HEK293 (cell line): Measurements from ENCODE around the gene NECTIN2.

Experiments used
- CTCF ChIA-PET: fragments of 350-600 bp; formaldehyde crosslinking; extraction: SDS; loops from one replicate; lab custom pipeline; 2021; ENCODE audit warnings: antibody characterized with exemption; lab: Yijun Ruan, JAX
- POLR2A ChIA-PET: fragments of 300-600 bp; formaldehyde crosslinking; extraction: SDS; loops from one replicate; lab custom pipeline; 2020; ENCODE audit warnings: antibody characterized with exemption, inconsistent platforms; lab: Yijun Ruan, JAX
- H3K27ac ChIP-seq: fragments of 200-500 bp; sonication (Bioruptor generic); 2 replicates; pipeline ENCODE4 v1.5.1; 2014; ENCODE audit warnings: low read depth, low read length, control low read depth, inconsistent platforms; ENCODE audit errors: extremely low read depth
- H3K36me3 ChIP-seq, 2 experiments: fragments of 200-500 bp in 1 of 2; sonication (Bioruptor generic) in 1 of 2; 1 replicate in 1 of 2; 2 replicates in 1 of 2; pipeline ENCODE4 v1.5.1; 2014 to 2017; ENCODE audit warnings: inconsistent platforms in 2 of 2, low read length in 2 of 2; ENCODE audit not compliant: control insufficient read depth in 2 of 2, insufficient read depth in 1 of 2
- H3K4me1 ChIP-seq: fragments of 200-500 bp; sonication (Bioruptor generic); 2 replicates; pipeline ENCODE4 v1.5.1; 2014; ENCODE audit warnings: mild to moderate bottlenecking, low read length, inconsistent platforms; ENCODE audit not compliant: control insufficient read depth, insufficient read depth
- H3K4me3 ChIP-seq: 2 replicates; pipeline ENCODE4 v1.5.1; 2011; ENCODE audit warnings: low read depth, mild to moderate bottlenecking, control low read depth, low read length, moderate library complexity
- H3K9me3 ChIP-seq: fragments of 200-500 bp; sonication (Bioruptor generic); 2 replicates; pipeline ENCODE4 v1.5.1; 2014; ENCODE audit warnings: low read depth, low read length, inconsistent platforms; ENCODE audit not compliant: control insufficient read depth, insufficient read depth
- BCL11A ChIP-seq: fragments of 450-650 bp; formaldehyde crosslinking; IDR thresholded peaks from 2 replicates; pipeline ENCODE4 v1.5.1; 2016; ENCODE audit warnings: low read depth, missing biosample characterization, missing genetic modification characterization
- BCL11B ChIP-seq: fragments of 450-650 bp; formaldehyde crosslinking; IDR thresholded peaks from 2 replicates; pipeline ENCODE4 v1.5.1; 2016; ENCODE audit warnings: low read depth, missing biosample characterization, missing genetic modification characterization
- CTCF ChIP-seq: fragments of 450-650 bp; formaldehyde crosslinking; IDR thresholded peaks from 2 replicates; pipeline ENCODE4 v1.5.1; 2016; ENCODE audit warnings: missing biosample characterization, missing genetic modification characterization
- GLIS2 ChIP-seq: fragments of 450-650 bp; formaldehyde crosslinking; IDR thresholded peaks from 2 replicates; pipeline ENCODE4 v1.5.1; 2016; ENCODE audit warnings: missing biosample characterization, missing genetic modification characterization
- KLF9 ChIP-seq: fragments of 450-650 bp; formaldehyde crosslinking; IDR thresholded peaks from 2 replicates; pipeline ENCODE4 v1.5.1; 2016; ENCODE audit warnings: missing biosample characterization, missing genetic modification characterization, low read depth
- ZBTB11 ChIP-seq: fragments of 450-650 bp; formaldehyde crosslinking; conservative IDR thresholded peaks from 2 replicates; pipeline ENCODE4 v1.5.1; 2016; ENCODE audit warnings: low read depth, missing biosample characterization, missing genetic modification characterization
- ZBTB6 ChIP-seq: fragments of 450-650 bp; formaldehyde crosslinking; IDR thresholded peaks from 2 replicates; pipeline ENCODE4 v1.5.1; 2017; ENCODE audit warnings: missing biosample characterization, missing genetic modification characterization
- ZBTB7A ChIP-seq: fragments of 450-650 bp; formaldehyde crosslinking; IDR thresholded peaks from 2 replicates; pipeline ENCODE4 v1.5.1; 2016; ENCODE audit warnings: low read depth, missing biosample characterization, missing genetic modification characterization
- ZNF280C ChIP-seq: fragments of 450-650 bp; formaldehyde crosslinking; IDR thresholded peaks from 2 replicates; pipeline ENCODE4 v1.5.1; 2016; ENCODE audit warnings: missing biosample characterization, missing genetic modification characterization
- ZNF324 ChIP-seq: fragments of 450-650 bp; formaldehyde crosslinking; IDR thresholded peaks from 2 replicates; pipeline ENCODE4 v1.5.1; 2016; ENCODE audit warnings: missing biosample characterization, missing genetic modification characterization

NECTIN2 gene

GRCh38 chr19:44813070-44813840, 32.8 kb upstream of the NECTIN2 start:
- ChIA-PET CTCF (interaction anchor here (0.6 to 0.7 kb wide), 2 partner anchors 14 to 29 kb away, joined by 3 read pairs; no protein-coding TSS in a partner anchor), POLR2A (no interaction called here)
- H3K4me1 ChIP-seq = peaks cover 8% of the 10 kb centered on the region
- H3K4me3 ChIP-seq = no peak overlapping the region
- H3K36me3 ChIP-seq = peaks cover 0 to 21% of the 10 kb centered on the region in 2 experiments; a peak in 1 of 3 replicates
- H3K9me3 ChIP-seq = no peaks in the 10 kb centered on the region
- TF ChIP-seq ZNF324 (tag by site-specific recombination) (no peak), ZBTB7A (tag by site-specific recombination) (peak; percentile 71; the same call in 1 of the 2 replicates), BCL11B (tag by site-specific recombination) (peak; percentile 100), BCL11A (peak; percentile 100), ZBTB6 (tag by site-specific recombination) (0 out of 2 replicates have a peak, but pooled peaks have one; percentile 22), ZNF280C (tag by site-specific recombination) (no peak), KLF9 (tag by site-specific recombination) (no peak), ZBTB11 (tag by site-specific recombination) (no peak), CTCF (peak; percentile 36)
- no peak overlapping the region for H3K27ac ChIP-seq

GRCh38 chr19:44813841-44814470, 32.1 kb upstream of the NECTIN2 start:
- Histone ChIP-seq H3K4me3 (no peak overlapping the region), H3K27ac (no peak overlapping the region), H3K9me3 (no peaks in the 10 kb centered on the region)
- POLR2A ChIA-PET = no interaction called here
- 0 out of 2 replicates have a peak, but pooled peaks have one; percentile 43 for TF ChIP-seq BCL11B (tag by site-specific recombination)
- TF ChIP-seq GLIS2 (tag by site-specific recombination) = no peak
- TF ChIP-seq, all 188 proteins: peak for 1
- peaks cover 6% of the 10 kb centered on the region for H3K4me1 ChIP-seq
- CTCF ChIA-PET = no interaction called here
- peaks cover 0 to 21% of the 10 kb centered on the region in 2 experiments; a peak in 1 of 3 replicates for H3K36me3 ChIP-seq
